GM23338 (cell line): ENCODE results near the gene CNST. TPM values are rescaled to one million over a fixed set of nuclear protein-coding genes. Genes with fewer than 3 reads are reported as not detected.

Experiments
- ATAC-seq: fragments of 200-7000 bp; cut with Tn5 transposase; 3 replicates; pipeline ENCODE4 v1.9.1; 2020
- DNase-seq: peaks from one replicate; pipeline ENCODE4 v3.0.0-alpha.2; 2015; ENCODE audit warnings: low spot score
- H2AFZ ChIP-seq: fragments of 200-600 bp; sonication (generic); 2 replicates; pipeline ENCODE4 v1.8.0; 2016; ENCODE audit warnings: antibody characterized with exemption, mild to moderate bottlenecking, moderate library complexity
- H3F3A ChIP-seq: fragments of 200-600 bp; sonication (generic); replicated peaks from 2 replicates; pipeline ENCODE4 v1.8.0; 2017; ENCODE audit warnings: antibody characterized with exemption, mixed run types, low read depth
- H3K27ac ChIP-seq: fragments of 200-600 bp; sonication (generic); 2 replicates; pipeline ENCODE4 v1.6.1; 2016; ENCODE audit warnings: low read depth
- H3K27me3 ChIP-seq: fragments of 200-600 bp; sonication (generic); 2 replicates; pipeline ENCODE4 v1.8.0; 2016; ENCODE audit warnings: mild to moderate bottlenecking, mixed run types, moderate library complexity; ENCODE audit not compliant: insufficient read depth
- H3K36me3 ChIP-seq: fragments of 200-600 bp; sonication (generic); 2 replicates; pipeline ENCODE4 v1.8.0; 2016; ENCODE audit warnings: mild to moderate bottlenecking; ENCODE audit not compliant: insufficient read depth
- H3K4me1 ChIP-seq: fragments of 200-600 bp; sonication (generic); 2 replicates; pipeline ENCODE4 v1.8.0; 2016; ENCODE audit warnings: mild to moderate bottlenecking, moderate library complexity; ENCODE audit not compliant: insufficient read depth
- H3K4me2 ChIP-seq: fragments of 200-600 bp; sonication (generic); 2 replicates; pipeline ENCODE4 v1.7.1; 2017; ENCODE audit warnings: mixed run types
- H3K4me3 ChIP-seq: fragments of 200-600 bp; sonication (generic); 2 replicates; pipeline ENCODE4 v1.6.1; 2016; ENCODE audit warnings: mixed run types
- H3K79me2 ChIP-seq: fragments of 200-600 bp; sonication (generic); replicated peaks from 2 replicates; pipeline ENCODE4 v1.8.0; 2017; ENCODE audit warnings: mild to moderate bottlenecking; ENCODE audit not compliant: insufficient read depth
- H3K9me2 ChIP-seq: fragments of 200-600 bp; sonication (generic); 2 replicates; pipeline ENCODE4 v1.8.0; 2017; ENCODE audit not compliant: insufficient read depth
- H4K20me1 ChIP-seq: fragments of 200-600 bp; sonication (generic); replicated peaks from 2 replicates; pipeline ENCODE4 v1.8.0; 2017; ENCODE audit warnings: mild to moderate bottlenecking; ENCODE audit not compliant: insufficient read depth
- H3K27ac Mint-ChIP-seq: 2 replicates; pipeline ENCODE4 v1.8.0; 2020; ENCODE audit warnings: inconsistent platforms, mild to moderate bottlenecking, moderate library complexity, mixed read lengths
- H3K27me3 Mint-ChIP-seq: 3 replicates; pipeline ENCODE4 v1.8.0; 2022; ENCODE audit warnings: low read depth, mild to moderate bottlenecking, moderate library complexity, mixed read lengths, inconsistent platforms; ENCODE audit not compliant: insufficient read depth, poor library complexity
- H3K36me3 Mint-ChIP-seq: 3 replicates; pipeline ENCODE4 v1.8.0; 2021; ENCODE audit warnings: low read depth, mild to moderate bottlenecking, inconsistent platforms, moderate library complexity, mixed read lengths
- H3K4me1 Mint-ChIP-seq: 3 replicates; pipeline ENCODE4 v1.8.0; 2020; ENCODE audit warnings: mild to moderate bottlenecking, inconsistent platforms, mixed read lengths
- H3K4me3 Mint-ChIP-seq: 3 replicates; pipeline ENCODE4 v1.8.0; 2021; ENCODE audit warnings: moderate library complexity, mild to moderate bottlenecking, inconsistent platforms, mixed read lengths
- H3K9me3 Mint-ChIP-seq: 3 replicates; pipeline ENCODE4 v1.8.0; 2020; ENCODE audit warnings: moderate library complexity, mild to moderate bottlenecking, inconsistent platforms, mixed read lengths
- CREB1 ChIP-seq: fragments of 250-450 bp; sonication (Bioruptor Pico); IDR thresholded peaks from 2 replicates; pipeline ENCODE4 v1.5.0; 2020; ENCODE audit warnings: low read depth, mild to moderate bottlenecking, moderate library complexity
- EZH2 ChIP-seq: fragments of 200-600 bp; sonication (generic); IDR thresholded peaks from one replicate; pipeline ENCODE4 v1.8.0; 2017; ENCODE audit warnings: antibody characterized with exemption, mild to moderate bottlenecking, low read depth; ENCODE audit not compliant: unreplicated experiment
- JUNB ChIP-seq: IDR thresholded peaks from one replicate; pipeline ENCODE4 v1.6.1; 2016; ENCODE audit warnings: antibody characterized with exemption; ENCODE audit not compliant: unreplicated experiment
- NANOG ChIP-seq: IDR thresholded peaks from 2 replicates; pipeline ENCODE4 v1.6.1; 2016; ENCODE audit warnings: antibody characterized with exemption, borderline replicate concordance
- ZNF114 ChIP-seq: fragments of 250-450 bp; sonication (Bioruptor Pico); IDR thresholded peaks from 2 replicates; pipeline ENCODE4 v1.5.0; 2020; ENCODE audit warnings: mild to moderate bottlenecking, moderate library complexity
- ZNF331 ChIP-seq: fragments of 250-450 bp; sonication (Bioruptor Pico); IDR thresholded peaks from 2 replicates; pipeline ENCODE4 v1.5.0; 2020; ENCODE audit warnings: low read depth, mild to moderate bottlenecking, moderate library complexity
- polyA plus RNA-seq: library from polyadenylated mRNA; unstranded; fragments of >200 nt; fragmentation: Nextera tagmentation; extraction: Ambion mirVana; gene quantifications from 2 replicates; pipeline ENCODE4 v1.2.1, GENCODE V29; 2016
- total RNA-seq: library from RNA; depleted of rRNA; stranded (reverse); fragments of >200 nt; shearing (Covaris generic); gene quantifications from 2 replicates; pipeline ENCODE4 v1.2.3, GENCODE V29; 2014
- TF ChIP-seq, protein P1 (sequence below): fragments of 250-450 bp; sonication (Bioruptor Pico); IDR thresholded peaks from 2 replicates; pipeline ENCODE4 v1.5.0; 2020; ENCODE audit warnings: mild to moderate bottlenecking, moderate library complexity
- TF ChIP-seq, protein P2 (sequence below), 2 experiments: fragments of 200-600 bp in 1 of 2; sonication (generic) in 1 of 2; conservative IDR thresholded peaks; 2 replicates each; pipeline versions ENCODE4 v1.5.1 to v1.6.1; 2016 to 2017; ENCODE audit warnings: antibody characterized with exemption in 2 of 2, low read depth in 2 of 2, mild to moderate bottlenecking in 2 of 2, moderate library complexity in 1 of 2

Gene CNST
- total and polyA plus RNA-seq, 2 experiments from 2014 or later, result 8.1 to 17.6 TPM

DNA sequence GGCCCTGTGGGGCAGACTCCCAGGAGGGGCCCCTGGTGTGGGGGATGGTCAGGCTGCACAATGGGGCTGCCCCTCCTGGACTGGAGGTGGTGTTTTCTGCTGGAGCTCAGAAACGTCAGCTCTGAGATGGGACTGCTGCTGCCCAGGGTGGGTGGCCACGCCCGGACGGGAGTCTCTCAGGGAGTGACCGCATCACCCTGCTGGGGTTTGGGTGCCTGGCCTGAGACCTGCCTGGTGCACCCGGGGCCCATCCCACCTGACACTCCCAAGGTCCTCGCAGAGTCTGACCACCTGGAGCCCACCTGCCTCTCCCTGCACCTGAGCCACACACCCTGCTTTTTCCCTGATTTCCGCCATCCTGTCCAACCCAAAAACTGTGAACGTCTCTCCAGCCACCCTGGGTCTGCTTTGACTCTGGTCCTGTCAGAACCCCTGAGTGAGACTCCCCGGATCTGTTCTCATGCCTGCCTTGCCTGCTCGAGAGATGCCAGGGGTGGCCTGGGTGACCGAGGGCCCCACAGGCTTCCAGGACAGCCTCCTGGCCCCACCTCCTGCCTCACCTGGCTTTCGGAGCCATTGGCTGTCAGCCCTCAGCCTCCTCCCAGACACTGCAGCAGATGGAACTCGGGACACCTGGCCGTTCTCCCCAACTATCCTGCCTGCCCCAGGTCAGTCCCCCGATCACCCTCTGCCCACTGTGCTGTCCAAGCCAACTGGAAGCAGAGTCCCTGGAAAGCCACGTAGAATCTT, 47.6 kb upstream of the CNST start (continued):
- TF ChIP-seq, protein P1, sequence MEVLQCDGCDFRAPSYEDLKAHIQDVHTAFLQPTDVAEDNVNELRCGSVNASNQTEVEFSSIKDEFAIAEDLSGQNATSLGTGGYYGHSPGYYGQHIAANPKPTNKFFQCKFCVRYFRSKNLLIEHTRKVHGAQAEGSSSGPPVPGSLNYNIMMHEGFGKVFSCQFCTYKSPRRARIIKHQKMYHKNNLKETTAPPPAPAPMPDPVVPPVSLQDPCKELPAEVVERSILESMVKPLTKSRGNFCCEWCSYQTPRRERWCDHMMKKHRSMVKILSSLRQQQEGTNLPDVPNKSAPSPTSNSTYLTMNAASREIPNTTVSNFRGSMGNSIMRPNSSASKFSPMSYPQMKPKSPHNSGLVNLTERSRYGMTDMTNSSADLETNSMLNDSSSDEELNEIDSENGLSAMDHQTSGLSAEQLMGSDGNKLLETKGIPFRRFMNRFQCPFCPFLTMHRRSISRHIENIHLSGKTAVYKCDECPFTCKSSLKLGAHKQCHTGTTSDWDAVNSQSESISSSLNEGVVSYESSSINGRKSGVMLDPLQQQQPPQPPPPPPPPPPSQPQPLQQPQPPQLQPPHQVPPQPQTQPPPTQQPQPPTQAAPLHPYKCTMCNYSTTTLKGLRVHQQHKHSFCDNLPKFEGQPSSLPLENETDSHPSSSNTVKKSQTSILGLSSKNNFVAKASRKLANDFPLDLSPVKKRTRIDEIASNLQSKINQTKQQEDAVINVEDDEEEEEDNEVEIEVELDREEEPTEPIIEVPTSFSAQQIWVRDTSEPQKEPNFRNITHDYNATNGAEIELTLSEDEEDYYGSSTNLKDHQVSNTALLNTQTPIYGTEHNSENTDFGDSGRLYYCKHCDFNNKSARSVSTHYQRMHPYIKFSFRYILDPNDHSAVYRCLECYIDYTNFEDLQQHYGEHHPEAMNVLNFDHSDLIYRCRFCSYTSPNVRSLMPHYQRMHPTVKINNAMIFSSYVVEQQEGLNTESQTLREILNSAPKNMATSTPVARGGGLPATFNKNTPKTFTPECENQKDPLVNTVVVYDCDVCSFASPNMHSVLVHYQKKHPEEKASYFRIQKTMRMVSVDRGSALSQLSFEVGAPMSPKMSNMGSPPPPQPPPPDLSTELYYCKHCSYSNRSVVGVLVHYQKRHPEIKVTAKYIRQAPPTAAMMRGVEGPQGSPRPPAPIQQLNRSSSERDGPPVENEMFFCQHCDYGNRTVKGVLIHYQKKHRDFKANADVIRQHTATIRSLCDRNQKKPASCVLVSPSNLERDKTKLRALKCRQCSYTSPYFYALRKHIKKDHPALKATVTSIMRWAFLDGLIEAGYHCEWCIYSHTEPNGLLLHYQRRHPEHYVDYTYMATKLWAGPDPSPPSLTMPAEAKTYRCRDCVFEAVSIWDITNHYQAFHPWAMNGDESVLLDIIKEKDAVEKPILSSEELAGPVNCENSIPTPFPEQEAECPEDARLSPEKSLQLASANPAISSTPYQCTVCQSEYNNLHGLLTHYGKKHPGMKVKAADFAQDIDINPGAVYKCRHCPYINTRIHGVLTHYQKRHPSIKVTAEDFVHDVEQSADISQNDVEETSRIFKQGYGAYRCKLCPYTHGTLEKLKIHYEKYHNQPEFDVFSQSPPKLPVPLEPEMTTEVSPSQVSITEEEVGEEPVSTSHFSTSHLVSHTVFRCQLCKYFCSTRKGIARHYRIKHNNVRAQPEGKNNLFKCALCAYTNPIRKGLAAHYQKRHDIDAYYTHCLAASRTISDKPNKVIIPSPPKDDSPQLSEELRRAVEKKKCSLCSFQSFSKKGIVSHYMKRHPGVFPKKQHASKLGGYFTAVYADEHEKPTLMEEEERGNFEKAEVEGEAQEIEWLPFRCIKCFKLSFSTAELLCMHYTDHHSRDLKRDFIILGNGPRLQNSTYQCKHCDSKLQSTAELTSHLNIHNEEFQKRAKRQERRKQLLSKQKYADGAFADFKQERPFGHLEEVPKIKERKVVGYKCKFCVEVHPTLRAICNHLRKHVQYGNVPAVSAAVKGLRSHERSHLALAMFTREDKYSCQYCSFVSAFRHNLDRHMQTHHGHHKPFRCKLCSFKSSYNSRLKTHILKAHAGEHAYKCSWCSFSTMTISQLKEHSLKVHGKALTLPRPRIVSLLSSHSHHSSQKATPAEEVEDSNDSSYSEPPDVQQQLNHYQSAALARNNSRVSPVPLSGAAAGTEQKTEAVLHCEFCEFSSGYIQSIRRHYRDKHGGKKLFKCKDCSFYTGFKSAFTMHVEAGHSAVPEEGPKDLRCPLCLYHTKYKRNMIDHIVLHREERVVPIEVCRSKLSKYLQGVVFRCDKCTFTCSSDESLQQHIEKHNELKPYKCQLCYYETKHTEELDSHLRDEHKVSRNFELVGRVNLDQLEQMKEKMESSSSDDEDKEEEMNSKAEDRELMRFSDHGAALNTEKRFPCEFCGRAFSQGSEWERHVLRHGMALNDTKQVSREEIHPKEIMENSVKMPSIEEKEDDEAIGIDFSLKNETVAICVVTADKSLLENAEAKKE, result no peak
- no peak for TF ChIP-seq EZH2
- no peak for TF ChIP-seq ZNF331
- no peak for TF ChIP-seq CREB1 (CRISPR knock-in tag)
- TF ChIP-seq, protein P2, sequence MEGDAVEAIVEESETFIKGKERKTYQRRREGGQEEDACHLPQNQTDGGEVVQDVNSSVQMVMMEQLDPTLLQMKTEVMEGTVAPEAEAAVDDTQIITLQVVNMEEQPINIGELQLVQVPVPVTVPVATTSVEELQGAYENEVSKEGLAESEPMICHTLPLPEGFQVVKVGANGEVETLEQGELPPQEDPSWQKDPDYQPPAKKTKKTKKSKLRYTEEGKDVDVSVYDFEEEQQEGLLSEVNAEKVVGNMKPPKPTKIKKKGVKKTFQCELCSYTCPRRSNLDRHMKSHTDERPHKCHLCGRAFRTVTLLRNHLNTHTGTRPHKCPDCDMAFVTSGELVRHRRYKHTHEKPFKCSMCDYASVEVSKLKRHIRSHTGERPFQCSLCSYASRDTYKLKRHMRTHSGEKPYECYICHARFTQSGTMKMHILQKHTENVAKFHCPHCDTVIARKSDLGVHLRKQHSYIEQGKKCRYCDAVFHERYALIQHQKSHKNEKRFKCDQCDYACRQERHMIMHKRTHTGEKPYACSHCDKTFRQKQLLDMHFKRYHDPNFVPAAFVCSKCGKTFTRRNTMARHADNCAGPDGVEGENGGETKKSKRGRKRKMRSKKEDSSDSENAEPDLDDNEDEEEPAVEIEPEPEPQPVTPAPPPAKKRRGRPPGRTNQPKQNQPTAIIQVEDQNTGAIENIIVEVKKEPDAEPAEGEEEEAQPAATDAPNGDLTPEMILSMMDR (conservative IDR thresholded peaks at IDR 0.05; ENCODE audit: low read depth in 2 of 2), result no peak
- no peak for TF ChIP-seq ZNF114 (CRISPR knock-in tag)
- no peak for TF ChIP-seq JUNB

DNA sequence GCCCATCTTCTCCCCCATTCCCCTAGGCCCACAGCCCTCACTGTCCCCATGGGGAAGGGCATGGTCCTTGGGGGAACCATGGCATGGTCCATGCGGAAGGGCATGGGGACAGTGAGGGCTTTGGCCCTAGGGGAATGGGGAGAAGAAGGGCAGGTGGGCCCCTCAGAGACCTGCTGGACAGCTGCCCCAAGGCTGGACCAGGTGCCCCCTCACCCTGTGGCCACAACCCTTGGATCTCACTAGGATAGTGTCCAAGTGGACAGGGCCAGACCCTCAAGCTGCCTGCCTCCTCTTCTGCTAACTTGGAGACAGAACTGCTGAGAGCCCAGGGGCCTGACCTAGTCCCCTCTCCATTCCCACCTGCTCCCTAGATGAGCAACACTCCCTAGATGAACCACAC, 46.7 kb upstream of the CNST start:
- Mint-ChIP-seq H3K36me3 (peaks cover 14% of the 10 kb centered on the region; the same call in 2 of the 3 replicates), H3K9me3 (peaks cover 75% of the 10 kb centered on the region), H3K27me3 (peaks cover 11% of the 10 kb centered on the region), H3K4me1 (no peaks in the 10 kb centered on the region), H3K4me3 (no peak overlapping the region), H3K27ac (no peak overlapping the region)
- H3K79me2 ChIP-seq, result no peaks in the 10 kb centered on the region
- H2AFZ ChIP-seq, result no peak overlapping the region
- H3F3A ChIP-seq, result no peaks in the 10 kb centered on the region
- DNase-seq, result no peak
- H4K20me1 ChIP-seq, result no peaks in the 10 kb centered on the region
- ATAC-seq, result no peak
- no peaks in the 10 kb centered on the region for H3K4me1 ChIP-seq
- no peak overlapping the region for H3K4me2 ChIP-seq
- no peaks in the 10 kb centered on the region for H3K36me3 ChIP-seq
- H3K4me3 ChIP-seq, result no peak overlapping the region
- H3K27me3 ChIP-seq, result no peaks in the 10 kb centered on the region
- H3K9me2 ChIP-seq, result no peaks in the 10 kb centered on the region
- no peak overlapping the region for H3K27ac ChIP-seq
- TF ChIP-seq, protein P2 (conservative IDR thresholded peaks at IDR 0.05; ENCODE audit: low read depth in 2 of 2), result no peak
- TF ChIP-seq NANOG (no peak), JUNB (no peak)
